Thymus (tissue), 14 donors: ENCODE measurements around the gene ARPC1A. TPM values are rescaled to one million over a fixed set of nuclear protein-coding genes. Genes with fewer than 3 reads are reported as not detected.
A peak's percentile ranks its signal among the peaks of the same experiment; 100 is the strongest.
"Not testable (repeated sequence)": the region's sequence is repeated elsewhere in the genome, so short reads cannot be mapped to it uniquely, and the experiment has no call there.

ENCODE experiments used
- DNase-seq, 9 donors: peaks; one replicate each; pipeline ENCODE4 v3.0.0-alpha.2; 2013; ENCODE audit warnings: low spot score in 9 of 9, low read depth in 6 of 9, missing footprints in 1 of 9
- H3K27ac ChIP-seq, 2 donors: one replicate each; pipeline ENCODE4 v1.5.1; 2013; ENCODE audit warnings: control low read depth in 1 of 2, low read depth in 1 of 2, low read length in 1 of 2, mild to moderate bottlenecking in 1 of 2, moderate library complexity in 1 of 2
- H3K27me3 ChIP-seq, 2 donors: one replicate each; pipeline ENCODE4 v1.5.1; 2013; ENCODE audit warnings: low read length in 1 of 2; ENCODE audit not compliant: control insufficient read depth in 2 of 2, insufficient read depth in 1 of 2
- H3K36me3 ChIP-seq, 2 donors: one replicate each; pipeline ENCODE4 v1.5.1; 2013; ENCODE audit warnings: low read length in 1 of 2, mild to moderate bottlenecking in 1 of 2, moderate library complexity in 1 of 2; ENCODE audit not compliant: control insufficient read depth in 2 of 2, insufficient read depth in 2 of 2
- H3K4me1 ChIP-seq, 2 donors: one replicate each; pipeline ENCODE4 v1.5.1; 2013; ENCODE audit warnings: low read length in 2 of 2; ENCODE audit not compliant: control insufficient read depth in 2 of 2, insufficient read depth in 2 of 2
- H3K4me3 ChIP-seq, 2 donors: one replicate each; pipeline ENCODE4 v1.5.1; 2013; ENCODE audit warnings: low read length in 2 of 2, control low read depth in 1 of 2, mild to moderate bottlenecking in 1 of 2
- H3K9me3 ChIP-seq, 2 donors: one replicate each; pipeline ENCODE4 v1.5.1; 2013; ENCODE audit warnings: low read length in 1 of 2, mild to moderate bottlenecking in 1 of 2; ENCODE audit not compliant: control insufficient read depth in 2 of 2, insufficient read depth in 1 of 2
- WGBS: extraction: QIAGEN DNeasy Blood & Tissue Kit; methylation state at CpG from one replicate; pipeline ENCODE4 v1.1.7; 2013; 5-methylcytosine and 5-hydroxymethylcytosine counted together
- long read RNA-seq, 10 donors: transcript quantifications; one replicate each; lab custom pipeline, GENCODE V29; 2026
- polyA plus RNA-seq: library from polyadenylated mRNA; stranded (reverse); fragments of 200-250 nt; gene quantifications from one replicate; pipeline ENCODE4 v1.2.3, GENCODE V29; 2013
- total RNA-seq: library from RNA; stranded (reverse); fragments of 120-200 nt; gene quantifications from one replicate; pipeline ENCODE4 v1.2.4, GENCODE V29; 2013
- donor health status: healthy.

ARPC1A gene
- total RNA-seq, result 39.9 TPM
- polyA plus RNA-seq, result 149 TPM
- long read RNA-seq, donor 1, result 0 reads
- long read RNA-seq, donor 2, result 0 reads
- long read RNA-seq, donor 3, transcript ARPC1A-201 (10 exons, 1,565 nt), result major isoform, 34 of 52 reads
- long read RNA-seq, donor 3, partial matches to known transcripts, result 15 of 52 reads
- long read RNA-seq, donor 3, other reads (novel, unspliced or antisense), result 0 of 52 reads
- long read RNA-seq, donor 4, transcript ARPC1A-201 (10 exons, 1,565 nt), result major isoform, 11 of 23 reads
- long read RNA-seq, donor 4, partial matches to known transcripts, result 11 of 23 reads
- long read RNA-seq, donor 4, other reads (novel, unspliced or antisense), result 0 of 23 reads
- long read RNA-seq, donor 5, transcript ARPC1A-201 (10 exons, 1,565 nt), result major isoform, 39 of 53 reads
- long read RNA-seq, donor 5, partial matches to known transcripts, result 12 of 53 reads
- long read RNA-seq, donor 5, other reads (novel, unspliced or antisense), result 0 of 53 reads
- long read RNA-seq, donor 6, transcript ARPC1A-201 (10 exons, 1,565 nt), result major isoform, 19 of 20 reads
- long read RNA-seq, donor 6, partial matches to known transcripts, result 0 of 20 reads
- long read RNA-seq, donor 6, other reads (novel, unspliced or antisense), result 0 of 20 reads
- long read RNA-seq, donor 7, transcript ARPC1A-201 (10 exons, 1,565 nt), result major isoform, 15 of 20 reads
- long read RNA-seq, donor 7, partial matches to known transcripts, result 5 of 20 reads
- long read RNA-seq, donor 7, other reads (novel, unspliced or antisense), result 0 of 20 reads
- long read RNA-seq, donor 8, transcript ARPC1A-201 (10 exons, 1,565 nt), result major isoform, 8 of 9 reads
- long read RNA-seq, donor 8, partial matches to known transcripts, result 0 of 9 reads
- long read RNA-seq, donor 8, other reads (novel, unspliced or antisense), result 0 of 9 reads
- long read RNA-seq, donor 9, transcript ARPC1A-201 (10 exons, 1,565 nt), result major isoform, 12 of 13 reads
- long read RNA-seq, donor 9, partial matches to known transcripts, result 0 of 13 reads
- long read RNA-seq, donor 9, other reads (novel, unspliced or antisense), result 0 of 13 reads
- long read RNA-seq, donor 10, transcript ARPC1A-201 (10 exons, 1,565 nt), result major isoform, 17 of 17 reads
- long read RNA-seq, donor 10, partial matches to known transcripts, result 0 of 17 reads
- long read RNA-seq, donor 10, other reads (novel, unspliced or antisense), result 0 of 17 reads

DNA sequence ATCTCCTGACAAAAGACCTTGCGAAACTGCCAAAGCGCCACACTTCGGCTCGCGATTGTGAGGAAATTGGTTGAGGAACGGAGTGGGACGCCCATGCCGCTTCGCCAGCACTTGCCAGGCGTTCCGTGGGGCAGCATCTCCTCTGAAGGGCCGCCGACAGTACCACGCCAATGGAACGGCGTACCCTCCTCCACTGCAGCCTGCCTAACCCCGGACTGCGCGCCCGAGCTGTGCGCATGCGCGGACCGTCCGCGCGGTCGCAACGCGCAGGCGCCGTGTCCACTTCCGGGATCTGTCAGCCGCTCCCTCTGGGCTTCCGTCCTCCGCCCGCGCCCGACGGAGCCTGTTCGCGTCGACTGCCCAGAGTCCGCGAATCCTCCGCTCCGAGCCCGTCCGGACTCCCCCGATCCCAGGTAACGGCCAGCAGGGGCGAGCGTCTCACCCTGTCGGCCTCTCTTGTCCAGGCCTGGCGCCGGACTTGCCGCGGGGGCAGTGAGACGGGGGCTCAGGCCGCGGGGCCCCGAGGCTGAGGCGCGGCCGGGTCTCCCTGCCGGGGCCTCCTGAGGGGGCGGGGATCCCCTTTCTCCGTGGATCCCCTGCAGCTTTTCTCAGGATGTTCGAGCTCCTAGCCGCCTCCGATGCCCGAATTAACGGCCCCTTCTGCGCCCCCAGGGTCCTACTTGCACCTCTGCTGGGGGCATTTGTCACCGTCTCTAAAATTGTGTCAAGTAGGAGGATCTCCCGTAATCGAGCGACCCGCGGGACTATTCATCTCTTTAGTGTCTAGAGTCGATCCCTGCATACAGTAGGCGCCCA is at the start of gene ARPC1A:
ARPC1A (plus strand) TSS at position 307 of the 816 bp plus-strand sequence. CDS start 7,456 bp downstream, outside the sequence.
- peak within 1 kb of the TSS; percentile 71 to 82 for H3K27ac ChIP-seq
- under 1% methylated on average over 82 of the region's 82 CpGs for WGBS
- H3K27me3 ChIP-seq, result no peaks in the 10 kb centered on the region
- peak; percentile 76 to 97 (median 90) for DNase-seq
- H3K4me1 ChIP-seq, result peaks cover 19 to 20% of the 10 kb centered on the region in 2 donors
- H3K36me3 ChIP-seq, result peaks cover 0 to 5% of the 10 kb centered on the region in 2 donors
- H3K9me3 ChIP-seq, result no peaks in the 10 kb centered on the region
- H3K4me3 ChIP-seq, result peak within 1 kb of the TSS; percentile 83 to 86

DNA sequence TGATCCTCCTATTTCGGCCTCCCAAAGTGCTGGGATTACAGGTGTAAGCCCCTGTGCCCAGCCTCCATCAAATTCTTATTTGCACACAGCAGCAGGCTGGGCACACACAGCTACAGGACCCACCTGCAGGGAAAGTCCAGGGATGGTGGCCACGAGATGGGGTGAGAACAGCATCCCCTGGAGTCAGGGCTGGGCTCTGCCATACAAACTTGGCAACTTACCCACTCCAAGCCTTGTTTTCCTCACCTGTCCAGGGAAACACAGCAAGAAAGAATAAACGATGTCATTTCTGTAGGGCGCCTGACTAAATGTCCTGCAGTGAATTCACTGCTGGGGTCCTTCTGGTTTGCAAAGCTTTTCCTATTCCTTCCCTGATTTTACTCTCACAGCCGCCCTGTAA is 47.5 kb upstream of the ARPC1A start:
- H3K27me3 ChIP-seq, result no peaks in the 10 kb centered on the region
- H3K9me3 ChIP-seq, result no peaks in the 10 kb centered on the region
- H3K4me3 ChIP-seq, result no peak overlapping the region
- H3K36me3 ChIP-seq, result no peaks in the 10 kb centered on the region
- no peak for DNase-seq
- H3K4me1 ChIP-seq, result no peaks in the 10 kb centered on the region
- H3K27ac ChIP-seq, result no peak overlapping the region
- 93% methylated on average over 5 of the region's 5 CpGs for WGBS

DNA sequence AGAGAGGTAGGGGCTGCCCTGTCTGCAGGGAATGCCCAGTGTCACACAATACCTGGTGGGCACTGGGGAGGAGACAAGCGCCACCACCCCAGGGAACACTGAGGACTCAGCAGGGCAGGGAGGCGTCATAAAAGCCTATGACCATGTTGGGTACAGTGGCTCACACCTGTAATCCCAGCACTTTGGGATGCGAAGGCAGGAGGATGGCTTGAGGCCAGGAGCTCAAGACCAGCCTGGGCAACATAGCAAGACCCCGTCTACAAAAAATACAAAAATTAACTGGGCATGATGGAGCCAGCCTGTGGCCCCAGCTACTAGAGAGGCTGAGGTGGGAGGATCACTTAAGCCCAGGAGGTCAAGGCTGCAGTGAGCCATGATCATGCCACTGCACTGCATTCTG is 41.5 kb upstream of the ARPC1A start:
- DNase-seq, H3K4me1 ChIP-seq, H3K27ac ChIP-seq, H3K27me3 ChIP-seq, H3K9me3 ChIP-seq, H3K36me3 ChIP-seq, H3K4me3 ChIP-seq: not testable (repeated sequence)
- 97% methylated on average over 4 of the region's 4 CpGs for WGBS

- DNase-seq, result no peak
- Histone ChIP-seq H3K4me3 (no peak overlapping the region), H3K4me1 (no peaks in the 10 kb centered on the region), H3K36me3 (no peaks in the 10 kb centered on the region), H3K27me3 (no peaks in the 10 kb centered on the region), H3K27ac (no peak overlapping the region), H3K9me3 (no peaks in the 10 kb centered on the region)
- WGBS, result 96% methylated on average over 23 of the region's 23 CpGs
Measured at GRCh38 chr7:99287779-99288534, 37.7 kb upstream of the ARPC1A start.

DNA sequence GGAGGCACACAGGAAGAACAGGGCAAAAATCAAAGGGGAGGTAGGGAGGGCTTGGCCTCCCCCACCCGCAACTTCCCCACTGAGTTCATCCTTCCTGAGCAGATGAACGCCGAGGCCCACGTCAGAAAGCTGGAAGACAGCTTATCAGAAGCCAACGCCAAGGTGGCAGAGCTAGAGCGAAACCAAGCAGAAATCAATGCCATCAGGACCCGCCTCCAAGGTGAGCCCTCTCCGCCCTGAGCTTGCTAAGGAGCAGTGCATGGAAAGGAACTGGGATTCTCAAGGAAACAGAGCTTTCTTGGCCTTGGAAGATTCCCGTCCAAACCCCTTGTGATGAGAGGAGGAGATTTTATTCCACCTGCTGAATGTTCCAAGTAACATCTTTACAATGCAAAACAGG is 36.5 kb upstream of the ARPC1A start:
- H3K27ac ChIP-seq, result no peak overlapping the region
- H3K36me3 ChIP-seq, result no peaks in the 10 kb centered on the region
- DNase-seq, result no peak
- WGBS, result 86% methylated on average over 9 of the region's 9 CpGs
- H3K4me1 ChIP-seq, result no peaks in the 10 kb centered on the region
- H3K27me3 ChIP-seq, result no peaks in the 10 kb centered on the region
- no peak overlapping the region for H3K4me3 ChIP-seq
- H3K9me3 ChIP-seq, result no peaks in the 10 kb centered on the region

DNA sequence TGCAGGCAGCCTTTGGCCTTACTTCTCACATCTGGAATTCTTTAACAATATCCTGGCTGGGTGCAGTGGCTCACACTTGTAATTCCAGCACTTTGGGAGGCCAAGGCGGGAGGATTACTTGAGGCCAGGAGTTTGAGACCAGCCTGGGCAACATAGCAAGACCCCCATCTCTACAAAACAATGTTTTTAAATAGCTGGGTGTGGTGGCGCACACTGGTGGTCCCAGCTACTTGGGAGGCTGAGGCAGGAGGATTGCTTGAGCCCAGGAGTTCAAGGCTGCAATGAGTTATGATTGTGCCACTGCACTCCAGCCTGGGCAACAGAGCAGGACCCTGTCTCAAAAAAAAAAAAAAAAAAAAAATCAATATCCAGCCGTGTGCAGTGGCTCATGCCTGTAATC is 35.5 kb upstream of the ARPC1A start:
- not testable (repeated sequence) for H3K4me1 ChIP-seq, H3K9me3 ChIP-seq, H3K27me3 ChIP-seq, DNase-seq, H3K4me3 ChIP-seq, H3K36me3 ChIP-seq, H3K27ac ChIP-seq
- WGBS, result 96% methylated on average over 3 of the region's 3 CpGs

DNA sequence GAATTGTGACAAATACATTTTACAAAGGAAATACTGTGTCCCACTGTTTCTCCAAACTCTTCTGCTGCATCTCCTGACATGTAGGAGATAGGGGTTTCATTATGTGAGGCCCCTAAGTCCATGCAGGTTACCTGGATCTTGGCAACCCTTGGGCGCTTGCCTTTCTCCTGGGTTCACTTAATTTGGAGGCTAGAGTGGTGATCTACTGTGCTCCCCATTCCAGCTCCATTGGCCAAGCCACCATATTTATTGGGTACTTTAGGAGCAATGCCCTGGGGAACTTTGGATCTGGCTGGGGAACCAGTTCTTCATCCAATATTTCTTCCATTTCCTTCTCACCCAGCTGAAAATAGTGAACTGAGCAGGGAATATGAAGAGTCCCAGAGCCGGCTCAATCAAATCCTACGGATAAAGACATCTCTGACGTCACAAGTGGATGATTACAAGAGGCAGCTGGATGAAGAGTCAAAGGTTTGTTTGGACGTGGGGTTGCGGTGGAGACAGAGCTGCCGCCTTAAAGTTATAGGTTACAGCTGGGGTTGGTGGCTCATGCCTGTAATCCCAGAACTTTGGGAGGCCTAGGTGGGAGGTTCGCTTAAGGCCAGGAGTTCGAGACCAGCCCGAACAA is 34.6 kb upstream of the ARPC1A start:
- Histone ChIP-seq H3K36me3 (no peaks in the 10 kb centered on the region), H3K4me1 (no peaks in the 10 kb centered on the region), H3K4me3 (no peak overlapping the region), H3K27ac (no peak overlapping the region), H3K9me3 (no peaks in the 10 kb centered on the region), H3K27me3 (no peaks in the 10 kb centered on the region)
- no peak for DNase-seq
- 97% methylated on average over 10 of the region's 10 CpGs for WGBS

- H3K9me3 ChIP-seq, result no peaks in the 10 kb centered on the region
- H3K4me3 ChIP-seq, result no peak overlapping the region
- 96% methylated on average over 14 of the region's 14 CpGs for WGBS
- no peaks in the 10 kb centered on the region for H3K4me1 ChIP-seq
- H3K27me3 ChIP-seq, result no peaks in the 10 kb centered on the region
- no peak overlapping the region for H3K27ac ChIP-seq
- DNase-seq, result no peak
- no peaks in the 10 kb centered on the region for H3K36me3 ChIP-seq
Measured at GRCh38 chr7:99292127-99292526, 33.6 kb upstream of the ARPC1A start.
